Mesothelial cell of epicardium (in vitro differentiated cells): ENCODE data around the gene RAB44. TPM values are rescaled to one million over a fixed set of nuclear protein-coding genes. Genes with fewer than 3 reads are reported as not detected.

Experiments
- DNase-seq, 2 experiments: peaks; one replicate each; pipeline ENCODE4 v3.0.0; 2021; ENCODE audit warnings: low spot score in 2 of 2; ENCODE audit not compliant: unreplicated experiment in 2 of 2
- H3K27ac Mint-ChIP-seq: 2 replicates; pipeline ENCODE4 v1.8.0; 2021; ENCODE audit warnings: mixed read lengths
- H3K27me3 Mint-ChIP-seq: 2 replicates; pipeline ENCODE4 v1.8.0; 2021; ENCODE audit warnings: low read depth, mixed read lengths
- H3K36me3 Mint-ChIP-seq: 2 replicates; pipeline ENCODE4 v1.8.0; 2021; ENCODE audit warnings: mixed read lengths
- H3K4me1 Mint-ChIP-seq: 2 replicates; pipeline ENCODE4 v1.8.0; 2021; ENCODE audit warnings: mixed read lengths
- H3K4me3 Mint-ChIP-seq: 2 replicates; pipeline ENCODE4 v1.8.0; 2021; ENCODE audit warnings: mild to moderate bottlenecking, moderate library complexity, mixed read lengths
- H3K9me3 Mint-ChIP-seq: 2 replicates; pipeline ENCODE4 v1.8.0; 2021; ENCODE audit warnings: mixed read lengths
- CTCF ChIP-seq: fragments of 200-600 bp; sonication (generic); IDR thresholded peaks from one replicate; pipeline ENCODE4 v1.5.0; 2021; ENCODE audit warnings: antibody characterized with exemption; ENCODE audit not compliant: unreplicated experiment
- total RNA-seq: library from RNA; stranded (reverse); gene quantifications from 3 replicates; pipeline ENCODE4 v1.2.1, GENCODE V29; 2021

Gene RAB44
- total RNA-seq, 1 donor from 2014 or later, result 0.07 TPM

GRCh38 chr6:36714511-36714910 is 16.9 kb downstream of the RAB44 start:
- no peaks in the 10 kb centered on the region for H3K9me3 Mint-ChIP-seq
- TF ChIP-seq CTCF, result no peak
- H3K27me3 Mint-ChIP-seq, result no peaks in the 10 kb centered on the region
- H3K27ac Mint-ChIP-seq, result no peak overlapping the region
- no peak for DNase-seq
- H3K4me1 Mint-ChIP-seq, result no peaks in the 10 kb centered on the region
- no peak overlapping the region for H3K4me3 Mint-ChIP-seq
- H3K36me3 Mint-ChIP-seq, result no peaks in the 10 kb centered on the region

- Mint-ChIP-seq H3K27me3 (no peaks in the 10 kb centered on the region), H3K36me3 (no peaks in the 10 kb centered on the region), H3K4me1 (no peaks in the 10 kb centered on the region), H3K27ac (no peak overlapping the region), H3K9me3 (no peaks in the 10 kb centered on the region), H3K4me3 (no peak overlapping the region)
- DNase-seq, result no peak
- no peak for TF ChIP-seq CTCF
Observed at GRCh38 chr6:36715469-36715868, 17.8 kb downstream of the RAB44 start.

DNA sequence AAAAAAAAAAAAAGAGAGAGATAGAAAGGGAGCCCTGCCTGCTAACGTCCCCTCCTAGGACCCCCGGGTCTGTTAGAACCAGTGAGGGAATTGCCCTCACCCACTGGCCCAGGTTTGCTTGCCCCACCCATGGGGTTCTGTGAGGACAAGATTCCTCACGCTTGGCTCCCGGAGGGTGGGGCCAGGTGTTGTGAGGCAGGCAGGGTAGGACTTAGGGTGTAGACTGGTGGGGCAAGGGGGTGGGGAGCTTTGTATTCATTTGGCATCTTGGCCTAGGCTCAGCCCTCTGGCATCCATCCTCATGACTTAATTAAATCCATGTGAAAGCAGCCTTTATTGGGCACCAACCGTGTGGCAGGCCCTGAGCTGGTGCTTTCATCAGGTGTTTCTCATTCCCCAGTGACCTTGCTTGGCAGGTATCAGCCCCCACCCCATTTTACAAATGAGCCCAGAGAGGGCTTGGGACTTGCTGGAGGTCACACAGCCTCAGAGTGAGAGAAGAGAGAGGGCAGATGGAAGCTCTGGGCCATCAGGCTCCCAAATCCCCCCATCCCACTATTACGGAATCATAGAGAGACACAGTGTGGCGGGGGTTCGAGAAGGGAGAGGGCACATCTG is 19.0 kb downstream of the RAB44 start:
- Mint-ChIP-seq H3K27ac (no peak overlapping the region), H3K4me3 (no peak overlapping the region), H3K4me1 (no peaks in the 10 kb centered on the region), H3K9me3 (no peaks in the 10 kb centered on the region), H3K36me3 (no peaks in the 10 kb centered on the region), H3K27me3 (no peaks in the 10 kb centered on the region)
- no peak for TF ChIP-seq CTCF
- DNase-seq, result no peak

- Mint-ChIP-seq H3K4me1 (no peaks in the 10 kb centered on the region), H3K27ac (no peak overlapping the region), H3K9me3 (no peaks in the 10 kb centered on the region), H3K27me3 (no peaks in the 10 kb centered on the region), H3K4me3 (no peak overlapping the region), H3K36me3 (no peaks in the 10 kb centered on the region)
- no peak for TF ChIP-seq CTCF
- DNase-seq, result no peak
Observed at GRCh38 chr6:36717231-36717825, 19.7 kb downstream of the RAB44 start.

- no peak for TF ChIP-seq CTCF
- Mint-ChIP-seq H3K9me3 (no peaks in the 10 kb centered on the region), H3K27me3 (no peaks in the 10 kb centered on the region), H3K4me3 (no peak overlapping the region), H3K4me1 (no peaks in the 10 kb centered on the region), H3K27ac (no peak overlapping the region), H3K36me3 (no peaks in the 10 kb centered on the region)
- no peak for DNase-seq
Observed at GRCh38 chr6:36717871-36718540, 20.4 kb downstream of the RAB44 start.
